Duodenal mucosa (tissue), 2 donors: ENCODE measurements around the gene SLC16A7.
"Not testable (repeated sequence)": the region's sequence is repeated elsewhere in the genome, so short reads cannot be mapped to it uniquely, and the experiment has no call there.

Experiments used
- H3K27ac ChIP-seq: one replicate; pipeline ENCODE4 v1.7.0; 2013; ENCODE audit warnings: low read depth, low read length
- H3K27me3 ChIP-seq, 2 donors: one replicate each; pipeline ENCODE4 v1.7.0; 2013; ENCODE audit warnings: low read length in 2 of 2, control low read depth in 1 of 2; ENCODE audit not compliant: insufficient read depth in 2 of 2, control insufficient read depth in 1 of 2
- H3K36me3 ChIP-seq, 2 donors: one replicate each; pipeline ENCODE4 v1.7.0; 2013; ENCODE audit warnings: low read length in 2 of 2, control low read depth in 1 of 2; ENCODE audit not compliant: insufficient read depth in 2 of 2, control insufficient read depth in 1 of 2
- H3K4me1 ChIP-seq, 2 donors: one replicate each; pipeline ENCODE4 v1.7.0; 2013; ENCODE audit warnings: low read length in 2 of 2, control low read depth in 1 of 2; ENCODE audit not compliant: insufficient read depth in 2 of 2, control insufficient read depth in 1 of 2
- H3K4me3 ChIP-seq, 2 donors: one replicate each; pipeline ENCODE4 v1.7.0; 2013; ENCODE audit warnings: low read length in 2 of 2, low read depth in 1 of 2
- H3K9ac ChIP-seq, 2 donors: one replicate each; pipeline ENCODE4 v1.7.0; 2013; ENCODE audit warnings: low read length in 2 of 2, low read depth in 1 of 2
- H3K9me3 ChIP-seq, 2 donors: one replicate each; pipeline ENCODE4 v1.7.0; 2013; ENCODE audit warnings: low read length in 2 of 2, control low read depth in 1 of 2; ENCODE audit not compliant: control insufficient read depth in 1 of 2

The SLC16A7 gene

GRCh38 chr12:59587710-59588109, 8.1 kb upstream of the SLC16A7 start:
- no peaks in the 10 kb centered on the region for H3K27me3 ChIP-seq
- H3K9me3 ChIP-seq, result no peaks in the 10 kb centered on the region
- no peak overlapping the region for H3K9ac ChIP-seq
- H3K27ac ChIP-seq, result no peak overlapping the region
- no peaks in the 10 kb centered on the region for H3K36me3 ChIP-seq
- no peaks in the 10 kb centered on the region for H3K4me1 ChIP-seq
- H3K4me3 ChIP-seq, result no peak overlapping the region

GRCh38 chr12:59593761-59594160, 2.1 kb upstream of the SLC16A7 start:
- H3K4me1 ChIP-seq, result peaks cover 0 to 10% of the 10 kb centered on the region in 2 donors
- H3K27me3 ChIP-seq, result no peaks in the 10 kb centered on the region
- no peaks in the 10 kb centered on the region for H3K9me3 ChIP-seq
- no peak overlapping the region for H3K4me3 ChIP-seq
- H3K9ac ChIP-seq, result no peak overlapping the region
- no peak overlapping the region for H3K27ac ChIP-seq
- H3K36me3 ChIP-seq, result no peaks in the 10 kb centered on the region

- H3K9ac ChIP-seq, result peak overlapping the region in 1 of 2 donors; percentile 57
- peak overlapping the region; percentile 83 to 87 for H3K4me3 ChIP-seq
- no peaks in the 10 kb centered on the region for H3K9me3 ChIP-seq
- no peaks in the 10 kb centered on the region for H3K27me3 ChIP-seq
- H3K4me1 ChIP-seq, result peaks cover 0 to 10% of the 10 kb centered on the region in 2 donors
- H3K36me3 ChIP-seq, result no peaks in the 10 kb centered on the region
- no peak overlapping the region for H3K27ac ChIP-seq
Observed at GRCh38 chr12:59594943-59595500, 807 bp upstream of the SLC16A7 start.

GRCh38 chr12:59595565-59595882, 305 bp upstream of the SLC16A7 start:
- peak overlapping the region; percentile 27 for H3K27ac ChIP-seq
- peaks cover 0 to 10% of the 10 kb centered on the region in 2 donors for H3K4me1 ChIP-seq
- H3K36me3 ChIP-seq, result no peaks in the 10 kb centered on the region
- no peaks in the 10 kb centered on the region for H3K9me3 ChIP-seq
- no peaks in the 10 kb centered on the region for H3K27me3 ChIP-seq
- H3K4me3 ChIP-seq, result peak overlapping the region; percentile 83 to 87
- H3K9ac ChIP-seq, result peak overlapping the region; percentile 48 to 57

GRCh38 chr12:59597385-59597781, 1.6 kb downstream of the SLC16A7 start:
- H3K27ac ChIP-seq, result peak overlapping the region; percentile 82
- peak overlapping the region; percentile 52 to 57 for H3K9ac ChIP-seq
- peak overlapping the region; percentile 83 to 87 for H3K4me3 ChIP-seq
- H3K27me3 ChIP-seq, result no peaks in the 10 kb centered on the region
- H3K4me1 ChIP-seq, result peaks cover 0 to 10% of the 10 kb centered on the region in 2 donors
- H3K9me3 ChIP-seq, result no peaks in the 10 kb centered on the region
- H3K36me3 ChIP-seq, result no peaks in the 10 kb centered on the region

GRCh38 chr12:59600171-59600570, 4.3 kb downstream of the SLC16A7 start:
- no peak overlapping the region for H3K9ac ChIP-seq
- H3K4me3 ChIP-seq, result no peak overlapping the region
- H3K9me3 ChIP-seq, result no peaks in the 10 kb centered on the region
- H3K36me3 ChIP-seq, result no peaks in the 10 kb centered on the region
- no peaks in the 10 kb centered on the region for H3K27me3 ChIP-seq
- peaks cover 0 to 4% of the 10 kb centered on the region in 2 donors for H3K4me1 ChIP-seq
- H3K27ac ChIP-seq, result no peak overlapping the region

GRCh38 chr12:59603754-59604153, 7.9 kb downstream of the SLC16A7 start:
- Histone ChIP-seq H3K27ac (no peak overlapping the region), H3K4me3 (no peak overlapping the region), H3K36me3 (no peaks in the 10 kb centered on the region), H3K4me1 (no peaks in the 10 kb centered on the region), H3K9me3 (no peaks in the 10 kb centered on the region), H3K9ac (no peak overlapping the region), H3K27me3 (no peaks in the 10 kb centered on the region)

GRCh38 chr12:59612823-59613434, 17.1 kb downstream of the SLC16A7 start:
- not testable (repeated sequence) for H3K36me3 ChIP-seq, H3K4me1 ChIP-seq, H3K27ac ChIP-seq, H3K4me3 ChIP-seq, H3K9ac ChIP-seq, H3K27me3 ChIP-seq
- H3K9me3 ChIP-seq, result peaks cover 4 to 29% of the 10 kb centered on the region in 2 donors

GRCh38 chr12:59615392-59616165, 19.8 kb downstream of the SLC16A7 start:
- H3K27me3 ChIP-seq, result no peaks in the 10 kb centered on the region
- no peak overlapping the region for H3K9ac ChIP-seq
- H3K4me1 ChIP-seq, result peaks cover 0 to 5% of the 10 kb centered on the region in 2 donors
- H3K9me3 ChIP-seq, result peaks cover 4 to 28% of the 10 kb centered on the region in 2 donors
- H3K4me3 ChIP-seq, result no peak overlapping the region
- H3K36me3 ChIP-seq, result no peaks in the 10 kb centered on the region
- no peak overlapping the region for H3K27ac ChIP-seq

- Histone ChIP-seq H3K9ac (no peak overlapping the region), H3K4me3 (no peak overlapping the region), H3K9me3 (no peaks in the 10 kb centered on the region), H3K27me3 (no peaks in the 10 kb centered on the region), H3K4me1 (peaks cover 0 to 5% of the 10 kb centered on the region in 2 donors), H3K36me3 (no peaks in the 10 kb centered on the region), H3K27ac (no peak overlapping the region)
Observed at GRCh38 chr12:59619461-59620240, 23.8 kb downstream of the SLC16A7 start.
